ENCODE results near the gene CAMK4. TPM values are rescaled to one million over a fixed set of nuclear protein-coding genes. Genes with fewer than 3 reads are reported as not detected.

Gene CAMK4
- total and polyA plus RNA-seq, 9 of the 15 experiments (the other 6 are each of a cell fraction or from before 2014, with no cell fraction given), result 0.35 TPM; not detected in 8

- TF ChIP-seq POLR2H (tag; IDR thresholded peaks at IDR 0.05; ENCODE audit: low read depth) (peak; percentile 86), POLR2B (IDR thresholded peaks at IDR 0.05; ENCODE audit: low read depth, partially characterized antibody) (peak; percentile 79), ZNF24 (IDR thresholded peaks at IDR 0.05) (no peak), GABPB2 (CRISPR knock-in tag; conservative IDR thresholded peaks at IDR 0.05) (no peak), TAL1 (IDR thresholded peaks at IDR 0.05) (no peak), FOXJ2 (tag; IDR thresholded peaks at IDR 0.05) (0 out of 2 replicates have a peak, but pooled peaks have one; percentile 66)
Measured at GRCh38 chr5:111512375-111513130, 288.4 kb downstream of the CAMK4 start, which contains the start of gene STARD4 (continued).

- intact Hi-C loops (cut with micrococcal nuclease) (loop anchor here (2.0 to 5.0 kb wide), 2 partner anchors 18 to 1811 kb away; no protein-coding TSS in a partner anchor), in situ Hi-C loops (cut with MboI) (loop anchor here (25.0 kb wide), 1 partner anchor 751 kb away; no protein-coding TSS in a partner anchor)
- Histone ChIP-seq H3K9me3 (replicated peaks; ENCODE audit: control insufficient read depth, insufficient read depth, low read depth, low read length) (no peaks in the 10 kb centered on the region), H3K36me3 (ENCODE audit: control insufficient read depth, insufficient read depth, low read length) (peaks cover 8% of the 10 kb centered on the region; the same call in 1 of the 3 replicates), H2AFZ (ENCODE audit: low read depth, low read length) (peak overlapping the region; percentile 90), H3K9me1 (ENCODE audit: control insufficient read depth, insufficient read depth, low read length) (no peaks in the 10 kb centered on the region), H3K27me3 (ENCODE audit: control insufficient read depth in 2 of 2, insufficient read depth in 2 of 2, low read length in 2 of 2) (no peaks in the 10 kb centered on the region), H3K4me1 (replicated peaks in 1 of 2; ENCODE audit: control insufficient read depth in 2 of 2, insufficient read depth in 2 of 2, low read length in 2 of 2) (peaks cover 5 to 25% of the 10 kb centered on the region in 2 experiments; a peak in 4 of 5 replicates), H3K9ac (ENCODE audit: insufficient read depth in 1 of 2, low read depth in 2 of 2, low read length in 2 of 2) (peak overlapping the region; percentile 69 to 85; a peak in 3 of 4 replicates), H3K27ac (ENCODE audit: extremely low read depth, low read depth, low read length) (peak overlapping the region; percentile 93), H3K4me3 (peak overlapping the region; percentile 82), H4K20me1 (replicated peaks; ENCODE audit: control insufficient read depth, insufficient read depth, low read length) (0 out of 2 replicates have a peak, but pooled peaks cover 9% of the 10 kb centered on the region), H3K4me2 (ENCODE audit: insufficient read depth, low read length) (peak overlapping the region; percentile 91), H3K79me2 (ENCODE audit: control insufficient read depth, insufficient read depth, low read length) (peaks cover 42% of the 10 kb centered on the region)
- FAIRE-seq (no peak), DNase-seq (ENCODE audit: extremely low read depth in 1 of 4, low spot score in 3 of 4) (peak in 1 of 4 experiments; percentile 12), ATAC-seq (peak; percentile 10; the same call in 1 of the 3 replicates)
- ChIA-PET CTCF (ENCODE audit: low intra/inter-chr PET ratio) (no interaction called here), POLR2A (interaction anchor here (0.8 to 1.1 kb wide), 2 partner anchors 13 to 224 kb away, joined by 3 read pairs; no protein-coding TSS in a partner anchor)
- TSS peak; percentile 95 for BruUV-seq (replicated peaks)
- 5% methylated on average over 6 of the region's 6 CpGs for WGBS (ENCODE audit: insufficient coverage, low coverage, missing lambda C conversion rate)
- TF ChIP-seq NR2C1 (IDR thresholded peaks at IDR 0.05) (no peak), NR2C1 (tag; IDR thresholded peaks at IDR 0.05) (peak; percentile 59; the same call in 1 of the 2 replicates), PPARD (CRISPR knock-in tag; IDR thresholded peaks at IDR 0.05) (no peak), NCOA6 (IDR thresholded peaks at IDR 0.05) (peak; percentile 43; the same call in 1 of the 2 replicates), RAD51 (IDR thresholded peaks at IDR 0.05; ENCODE audit: borderline replicate concordance, low read depth) (no peak), ZNF76 (CRISPR knock-in tag; IDR thresholded peaks at IDR 0.05; ENCODE audit: borderline replicate concordance) (no peak), PHTF2 (CRISPR knock-in tag; IDR thresholded peaks at IDR 0.05) (no peak), ZNF444 (CRISPR knock-in tag; IDR thresholded peaks at IDR 0.05) (no peak), EGR1 (conservative IDR thresholded peaks at IDR 0.05) (peak; percentile 96), USF1 (CRISPR knock-in tag; IDR thresholded peaks at IDR 0.05) (no peak), PURB (CRISPR knock-in tag; IDR thresholded peaks at IDR 0.05; ENCODE audit: low read depth) (no peak), MEF2D (tag; conservative IDR thresholded peaks at IDR 0.05; ENCODE audit: low read depth) (no peak), HDAC3 (IDR thresholded peaks at IDR 0.05; ENCODE audit: borderline replicate concordance, partially characterized antibody) (peak; percentile 0), ZBED1 (IDR thresholded peaks at IDR 0.05) (no peak), DPF2 (IDR thresholded peaks at IDR 0.05) (peak; percentile 75; the same call in 1 of the 2 replicates), TRIM24 (IDR thresholded peaks at IDR 0.05) (no peak)
Measured at GRCh38 chr5:111513131-111513520, 288.9 kb downstream of the CAMK4 start.
